Caki2 (cell line): ENCODE measurements around the gene SLC24A3. TPM values are rescaled to one million over a fixed set of nuclear protein-coding genes. Genes with fewer than 3 reads are reported as not detected.

ENCODE experiments used
- DNase-seq: peaks from one replicate; pipeline ENCODE4 v3.0.0-alpha.2; 2015; ENCODE audit warnings: low read depth
- in situ Hi-C: cut with HindIII; loops from 2 replicates; pipeline ENCODE4 v1.10.0; 2016; ENCODE audit warnings: low sequenced_read_pairs, low pct_unique_long_range_greater_than_20kb, mixed read lengths
- total RNA-seq: library from RNA; depleted of rRNA; stranded (reverse); fragments of >200 nt; shearing (Covaris generic); gene quantifications from 2 replicates; pipeline ENCODE4 v1.2.3, GENCODE V29; 2014; ENCODE audit warnings: low replicate concordance

The SLC24A3 gene
- total RNA-seq, 1 experiment from 2014 or later: not detected

GRCh38 chr20:19760371-19760721 is 547.9 kb downstream of the SLC24A3 start:
- in situ Hi-C loops: no loop called here
- DNase-seq: no peak

DNA sequence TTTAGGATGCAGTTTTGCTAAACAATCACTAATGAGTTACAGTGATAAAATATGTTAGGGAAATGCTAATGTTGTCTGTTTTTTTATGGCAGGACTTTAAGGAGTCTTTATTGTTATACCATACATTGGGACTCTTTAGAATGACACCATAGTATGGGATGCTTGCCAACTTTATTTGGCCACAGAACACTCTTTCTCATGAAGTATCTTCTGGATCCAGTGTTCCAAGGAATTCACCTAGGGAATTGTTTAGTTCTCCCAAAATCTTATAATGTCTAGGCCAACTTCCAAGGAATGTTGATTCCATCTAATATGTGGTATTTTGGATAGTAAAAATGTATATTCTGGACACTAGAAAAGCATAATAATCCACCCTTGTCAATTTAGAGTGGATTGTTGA is 548.9 kb downstream of the SLC24A3 start:
- in situ Hi-C loops: no loop called here
- no peak for DNase-seq

GRCh38 chr20:19761841-19762240 is 549.4 kb downstream of the SLC24A3 start:
- DNase-seq: no peak
- in situ Hi-C loops: no loop called here

GRCh38 chr20:19764207-19764606 is 551.8 kb downstream of the SLC24A3 start:
- in situ Hi-C loops: no loop called here
- DNase-seq: no peak

GRCh38 chr20:19765266-19765665 is 552.8 kb downstream of the SLC24A3 start:
- no peak for DNase-seq
- in situ Hi-C loops: no loop called here

DNA sequence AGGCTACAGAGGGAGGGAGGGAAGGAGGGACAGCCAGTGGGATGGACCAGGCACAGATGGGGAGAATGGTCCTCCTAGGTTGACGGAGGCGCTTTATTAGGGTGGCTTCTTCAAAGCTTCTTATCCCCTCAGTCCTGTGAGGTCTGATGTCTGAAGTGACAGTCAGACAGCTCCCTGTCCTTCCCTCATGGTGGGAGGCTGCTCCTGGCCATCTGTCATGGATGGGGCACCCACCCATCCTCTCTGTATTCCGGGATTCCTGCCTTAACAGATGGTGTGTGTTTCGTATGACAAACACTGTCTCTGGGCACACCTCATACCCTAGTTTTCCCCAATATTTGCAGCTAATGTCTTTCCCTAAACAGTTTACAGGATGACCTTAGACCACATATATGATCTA is 553.5 kb downstream of the SLC24A3 start:
- no peak for DNase-seq
- in situ Hi-C loops: no loop called here

DNA sequence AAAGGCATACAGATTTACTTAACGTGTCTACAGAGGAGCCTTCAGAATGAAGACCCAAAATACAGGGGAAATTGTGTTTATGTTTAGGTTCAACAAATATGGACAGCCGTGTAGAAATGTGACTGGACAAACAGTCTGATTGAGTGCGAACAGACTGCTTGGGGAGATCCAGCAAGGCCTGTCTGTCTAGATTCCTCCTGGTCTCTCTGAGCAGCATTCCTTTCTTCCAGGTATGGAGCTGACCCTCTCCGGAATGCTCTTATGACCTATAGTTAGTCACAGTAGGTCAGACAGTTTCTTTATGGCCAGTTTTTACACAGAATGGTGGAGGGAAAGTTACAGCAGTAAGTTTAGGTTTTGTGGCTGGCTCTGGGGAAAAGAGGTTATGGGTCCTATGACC is 554.6 kb downstream of the SLC24A3 start:
- in situ Hi-C loops: no loop called here
- no peak for DNase-seq

DNA sequence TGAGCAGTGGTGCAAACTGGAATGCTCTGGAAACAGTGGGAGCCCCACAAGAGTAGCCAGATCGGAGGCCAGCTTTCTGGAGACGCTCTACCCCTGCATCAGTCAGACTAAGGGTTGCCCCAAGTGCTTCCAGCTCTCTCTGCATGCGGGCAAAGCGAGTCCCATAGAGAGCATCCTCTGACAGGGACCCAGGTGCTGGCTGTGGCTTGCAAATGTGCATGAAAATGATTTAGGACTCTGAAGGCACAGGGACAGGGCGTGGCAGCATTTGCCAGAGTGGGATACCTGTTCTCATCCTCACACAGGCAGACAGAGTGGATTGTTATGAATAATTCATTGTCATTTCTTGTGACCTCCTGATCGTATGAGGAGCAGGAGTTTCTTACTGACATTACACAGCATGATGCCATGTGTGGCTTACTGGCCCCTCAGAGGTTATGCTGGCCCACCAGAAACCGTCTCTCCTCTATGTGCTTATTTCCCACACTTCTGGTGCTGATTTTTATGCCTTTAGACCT is 555.9 kb downstream of the SLC24A3 start:
- in situ Hi-C loops: no loop called here
- DNase-seq: no peak

DNA sequence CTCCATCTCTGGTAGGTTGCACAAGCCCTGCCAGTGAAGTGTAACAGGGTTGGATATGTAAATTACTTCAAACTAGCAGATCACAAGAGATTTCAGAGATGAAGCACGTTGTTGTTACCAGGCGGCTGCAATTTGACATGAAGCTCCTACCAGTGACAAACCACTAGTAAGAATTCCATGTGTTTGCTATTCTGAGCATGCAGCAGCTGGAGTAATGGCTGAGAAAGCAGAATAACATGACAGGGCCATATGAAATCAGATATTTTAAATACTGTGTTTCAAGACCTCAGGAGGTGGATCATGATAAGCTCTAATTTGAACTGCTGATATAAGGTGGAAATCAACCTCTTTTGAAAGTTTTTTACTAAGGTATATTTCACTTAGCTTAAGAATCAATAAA is 557.1 kb downstream of the SLC24A3 start:
- no peak for DNase-seq
- in situ Hi-C loops: no loop called here

DNA sequence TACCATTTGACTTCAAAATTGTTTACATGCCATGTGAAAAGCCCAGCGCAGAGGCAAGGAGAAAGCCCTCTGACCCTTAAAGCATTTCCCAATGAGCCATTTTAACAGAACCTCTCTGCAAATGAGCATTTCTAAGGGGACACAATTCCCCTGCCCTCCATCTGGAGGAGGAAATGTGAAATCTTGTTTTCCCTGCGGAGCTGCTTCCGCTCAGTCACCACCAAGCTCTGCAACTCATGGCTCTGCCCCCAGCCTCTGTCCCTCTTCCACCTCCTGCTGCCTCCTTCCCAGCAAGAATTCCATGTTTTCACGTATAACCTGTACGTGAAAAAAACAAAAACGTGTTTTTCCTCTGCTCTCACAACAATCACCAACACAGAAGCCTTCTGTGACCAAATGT is 557.9 kb downstream of the SLC24A3 start:
- in situ Hi-C loops: no loop called here
- no peak for DNase-seq

DNA sequence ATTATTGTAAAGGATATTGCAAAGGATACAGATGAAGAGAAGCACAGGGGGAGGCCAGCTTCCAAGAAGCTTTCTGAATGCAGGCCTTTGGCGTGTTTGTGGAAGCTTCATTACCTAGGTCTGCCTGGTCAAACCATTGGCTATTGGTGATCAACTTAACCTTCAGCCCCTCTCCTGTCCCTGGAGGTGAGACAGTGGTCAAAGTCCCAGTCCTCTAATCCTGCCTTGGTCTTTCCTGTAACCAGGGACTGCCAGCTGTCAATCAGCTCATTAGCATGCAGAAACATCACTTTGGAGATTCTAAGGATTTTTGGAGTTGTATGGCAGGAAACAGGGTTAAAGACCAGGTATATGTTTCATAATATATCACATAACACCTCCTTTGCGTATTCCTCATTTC is 558.6 kb downstream of the SLC24A3 start:
- DNase-seq: no peak
- in situ Hi-C loops: no loop called here
